Measurements from ENCODE around the gene OXLD1.

Gene OXLD1

DNA sequence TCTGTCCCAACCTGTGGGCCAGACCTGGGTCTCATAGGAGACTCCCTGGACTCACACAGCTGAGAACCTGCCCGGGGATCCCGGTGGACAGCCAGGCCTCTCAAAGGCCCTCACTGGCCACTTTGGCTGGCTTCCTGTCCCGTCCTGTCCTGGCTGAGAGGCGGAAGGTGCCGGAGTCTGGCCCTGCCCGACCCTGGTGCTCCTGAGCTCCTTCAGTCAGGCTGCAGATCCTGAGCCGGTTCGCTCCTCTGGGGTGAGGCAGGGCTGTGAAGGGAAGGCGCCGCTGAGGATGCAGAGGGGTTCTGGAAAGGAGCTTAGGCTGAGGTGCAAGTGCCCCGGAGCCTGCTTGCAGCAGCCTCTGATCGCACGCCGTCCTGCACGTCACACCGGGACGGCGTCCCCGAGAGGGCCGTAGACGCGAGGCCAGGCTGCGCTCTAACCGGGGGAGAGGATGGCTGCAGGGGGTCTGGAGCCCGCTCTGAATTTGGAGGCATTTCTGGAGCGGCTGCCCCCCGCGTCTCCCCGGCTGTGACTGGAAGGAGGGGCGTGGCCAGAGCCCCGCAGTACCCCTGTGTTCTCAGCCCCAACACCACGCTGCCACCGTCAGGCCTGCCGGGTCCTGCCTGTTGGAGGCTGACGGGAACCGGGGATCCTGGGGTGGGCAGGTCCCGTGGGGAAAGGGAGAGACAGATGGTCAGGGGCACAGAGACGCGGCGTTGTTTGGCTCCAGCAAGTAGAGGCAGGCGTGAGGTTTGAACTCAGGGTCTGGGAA lies 21.6 kb upstream of the OXLD1 start:
- H3K27me3 ChIP-seq: no peaks in the 10 kb centered on the region
- peaks cover 76 to 82% (median 78%) of the 10 kb centered on the region in 11 experiments for H3K36me3 ChIP-seq
- H4K20me1 ChIP-seq: peaks cover 71 to 94% (median 88%) of the 10 kb centered on the region in 11 experiments
- TF ChIP-seq Cebpa-rat (IDR thresholded peaks at IDR 0.05): no peak
- no peak overlapping the region for H3K4me3 ChIP-seq
- H3K27ac ChIP-seq: no peak overlapping the region
- H3K9me3 ChIP-seq (replicated peaks in 1 of 11): no peaks in the 10 kb centered on the region
- no peak overlapping the region for H3K4me2 ChIP-seq
- H3K9ac ChIP-seq: peak overlapping the region in 4 of 11 experiments; percentile 24 to 96 (median 40); a peak in 3 of 22 replicates
- H3K4me1 ChIP-seq: peaks cover 15 to 23% (median 18%) of the 10 kb centered on the region in 10 experiments

DNA sequence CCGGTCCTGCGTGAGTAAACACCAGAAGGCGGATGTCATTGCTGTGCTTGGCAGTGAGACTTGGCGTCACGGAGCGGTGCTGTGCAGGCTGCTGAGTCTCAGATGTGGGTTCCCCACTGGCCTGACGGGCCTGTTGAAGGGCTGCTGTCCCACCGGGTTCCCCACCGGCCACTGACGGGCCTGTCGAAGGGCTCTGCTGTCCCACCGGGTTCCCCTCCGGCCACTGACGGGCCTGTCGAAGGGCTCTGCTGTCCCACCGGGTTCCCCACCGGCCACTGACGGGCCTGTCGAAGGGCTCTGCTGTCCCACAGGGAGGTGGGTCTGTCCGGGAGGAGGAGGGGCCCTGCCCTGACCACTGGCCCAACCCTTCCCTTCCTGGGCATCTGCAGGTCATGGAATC lies 20.2 kb upstream of the OXLD1 start:
- Histone ChIP-seq H3K36me3 (peaks cover 63 to 72% (median 65%) of the 10 kb centered on the region in 11 experiments), H4K20me1 (peaks cover 72 to 94% (median 86%) of the 10 kb centered on the region in 11 experiments), H3K9ac (peak overlapping the region in 9 of 11 experiments; percentile 95 to 98 (median 97); a peak in 11 of 22 replicates), H3K27ac (no peak overlapping the region), H3K4me1 (peaks cover 27 to 36% (median 31%) of the 10 kb centered on the region in 10 experiments), H3K27me3 (no peaks in the 10 kb centered on the region), H3K9me3 (replicated peaks in 1 of 11) (no peaks in the 10 kb centered on the region), H3K4me3 (no peak overlapping the region), H3K4me2 (no peak overlapping the region)
- TF ChIP-seq Cebpa-rat (IDR thresholded peaks at IDR 0.05): no peak

- no peak for TF ChIP-seq Cebpa-rat (IDR thresholded peaks at IDR 0.05)
- H3K27ac ChIP-seq: peak overlapping the region; percentile 91 to 98 (median 94); a peak in 21 of 22 replicates
- H4K20me1 ChIP-seq: peaks cover 57 to 92% (median 86%) of the 10 kb centered on the region in 11 experiments
- peak overlapping the region; percentile 92 to 100 (median 98) for H3K4me3 ChIP-seq
- H3K4me1 ChIP-seq: peaks cover 33 to 51% (median 44%) of the 10 kb centered on the region in 10 experiments
- H3K27me3 ChIP-seq: no peaks in the 10 kb centered on the region
- H3K36me3 ChIP-seq: peaks cover 50 to 72% (median 62%) of the 10 kb centered on the region in 11 experiments
- H3K4me2 ChIP-seq: peak overlapping the region; percentile 93 to 100 (median 98)
- H3K9ac ChIP-seq: peak overlapping the region; percentile 94 to 98 (median 97)
- no peaks in the 10 kb centered on the region for H3K9me3 ChIP-seq (replicated peaks in 1 of 11)
These were observed 18.7 kb upstream of the OXLD1 start for GRCh38 chr17:81685108-81685507.

DNA sequence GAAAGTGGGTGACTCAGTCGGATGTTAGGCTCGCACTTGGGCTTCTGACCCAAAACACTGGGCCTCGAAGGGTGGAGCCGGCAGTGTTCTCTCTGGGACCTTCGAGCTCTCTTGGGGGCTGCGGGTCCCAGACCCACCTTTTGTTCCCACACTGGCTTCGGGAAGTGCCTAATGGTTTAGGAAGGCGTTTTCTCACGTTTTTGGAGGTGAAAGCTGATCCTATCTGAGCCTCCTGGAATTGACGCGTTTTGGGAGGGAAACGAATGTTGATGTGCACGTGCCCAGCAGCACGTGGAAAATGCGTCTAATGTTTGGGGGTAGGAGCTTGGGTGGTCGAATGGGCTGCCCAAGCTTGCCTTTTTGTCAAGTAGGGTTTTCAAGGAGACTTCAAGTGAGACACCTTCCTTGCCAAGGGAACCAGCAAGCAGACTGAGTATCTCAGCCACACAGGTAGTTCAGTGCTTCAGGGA lies 18.1 kb upstream of the OXLD1 start:
- peak overlapping the region; percentile 94 to 98 (median 97) for H3K9ac ChIP-seq
- TF ChIP-seq Cebpa-rat (IDR thresholded peaks at IDR 0.05): no peak
- peak overlapping the region; percentile 93 to 100 (median 98) for H3K4me2 ChIP-seq
- H3K4me3 ChIP-seq: peak overlapping the region; percentile 92 to 100 (median 98)
- peaks cover 51 to 92% (median 85%) of the 10 kb centered on the region in 11 experiments; a peak in 21 of 22 replicates for H4K20me1 ChIP-seq
- H3K4me1 ChIP-seq: peaks cover 33 to 57% (median 48%) of the 10 kb centered on the region in 10 experiments
- peaks cover 43 to 72% (median 61%) of the 10 kb centered on the region in 11 experiments for H3K36me3 ChIP-seq
- no peaks in the 10 kb centered on the region for H3K27me3 ChIP-seq
- no peaks in the 10 kb centered on the region for H3K9me3 ChIP-seq (replicated peaks in 1 of 11)
- peak overlapping the region; percentile 91 to 98 (median 94) for H3K27ac ChIP-seq

DNA sequence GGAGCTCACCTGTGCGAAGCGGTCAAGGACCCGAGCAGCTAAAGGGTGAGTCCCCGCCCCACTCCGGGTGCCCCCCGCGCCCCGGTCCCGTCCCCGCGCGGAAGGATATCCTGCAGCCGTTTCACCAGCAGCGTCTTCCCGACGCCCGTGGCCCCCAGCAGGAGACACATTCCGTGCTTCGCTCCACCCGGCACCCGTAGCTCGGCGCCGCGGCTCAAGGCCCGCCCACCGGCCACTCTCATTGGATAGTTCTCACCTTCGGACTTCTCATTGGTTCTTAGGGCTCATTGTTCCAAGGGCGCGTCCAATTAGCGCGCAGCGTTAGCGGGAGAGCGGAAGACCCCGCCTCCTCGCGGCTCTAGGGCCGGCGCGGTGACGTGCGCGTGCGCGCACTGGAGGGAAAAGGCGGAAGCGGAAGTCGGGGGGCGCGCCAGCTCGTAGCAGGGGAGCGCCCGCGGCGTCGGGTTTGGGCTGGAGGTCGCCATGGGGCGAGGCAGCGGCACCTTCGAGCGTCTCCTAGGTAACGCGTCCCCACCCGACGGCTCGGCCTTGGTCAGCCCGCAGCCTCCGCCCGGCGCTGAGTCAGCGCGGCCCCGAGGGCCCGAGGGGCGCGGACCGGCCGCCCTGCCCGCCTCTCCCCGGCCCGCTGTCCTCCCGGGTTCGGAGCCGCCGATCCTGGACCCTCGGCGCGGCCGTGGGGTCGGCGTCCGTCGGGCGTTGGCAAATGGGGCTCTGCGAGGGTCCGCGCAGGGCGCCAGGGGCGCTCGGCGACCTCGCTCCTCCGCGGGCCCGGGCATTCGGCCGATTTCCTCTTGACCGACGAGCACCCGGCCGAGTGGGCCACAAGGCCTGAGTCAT lies 17.4 kb upstream of the OXLD1 start, which contains the start of the genes ARL16 and HGS:
ARL16 (minus strand) TSS at position 214 of the 858 bp plus-strand sequence; CDS start at position 170, 44 bp downstream.
HGS (plus strand) TSS at position 428 of the 858 bp plus-strand sequence; CDS start at position 484, 56 bp downstream.
- Histone ChIP-seq H3K9me3 (replicated peaks in 1 of 11) (no peaks in the 10 kb centered on the region), H3K36me3 (peaks cover 37 to 70% (median 54%) of the 10 kb centered on the region in 11 experiments), H3K4me1 (peaks cover 33 to 63% (median 50%) of the 10 kb centered on the region in 10 experiments), H3K27me3 (no peaks in the 10 kb centered on the region), H4K20me1 (peaks cover 44 to 90% (median 79%) of the 10 kb centered on the region in 11 experiments; a peak in 21 of 22 replicates), H3K4me2 (peak within 1 kb of the TSS; percentile 95 to 100 (median 98)), H3K27ac (peak within 1 kb of the TSS; percentile 91 to 98 (median 94)), H3K4me3 (peak within 1 kb of the TSS; percentile 92 to 100 (median 98)), H3K9ac (peak within 1 kb of the TSS; percentile 94 to 98 (median 97))
- no peak for TF ChIP-seq Cebpa-rat (IDR thresholded peaks at IDR 0.05)

- peak overlapping the region; percentile 92 to 100 (median 98) for H3K4me3 ChIP-seq
- no peaks in the 10 kb centered on the region for H3K9me3 ChIP-seq (replicated peaks in 1 of 11)
- peak overlapping the region; percentile 91 to 98 (median 97) for H3K9ac ChIP-seq
- peak overlapping the region; percentile 70 to 98 (median 92) for H3K27ac ChIP-seq
- H3K27me3 ChIP-seq: no peaks in the 10 kb centered on the region
- TF ChIP-seq Cebpa-rat (IDR thresholded peaks at IDR 0.05): no peak
- peaks cover 30 to 67% (median 50%) of the 10 kb centered on the region in 11 experiments for H3K36me3 ChIP-seq
- H3K4me1 ChIP-seq: peaks cover 33 to 65% (median 50%) of the 10 kb centered on the region in 10 experiments
- peak overlapping the region; percentile 86 to 99 (median 92) for H3K4me2 ChIP-seq
- H4K20me1 ChIP-seq: peaks cover 38 to 89% (median 72%) of the 10 kb centered on the region in 11 experiments; a peak in 21 of 22 replicates
These were observed 16.8 kb upstream of the OXLD1 start for GRCh38 chr17:81683208-81683583.

DNA sequence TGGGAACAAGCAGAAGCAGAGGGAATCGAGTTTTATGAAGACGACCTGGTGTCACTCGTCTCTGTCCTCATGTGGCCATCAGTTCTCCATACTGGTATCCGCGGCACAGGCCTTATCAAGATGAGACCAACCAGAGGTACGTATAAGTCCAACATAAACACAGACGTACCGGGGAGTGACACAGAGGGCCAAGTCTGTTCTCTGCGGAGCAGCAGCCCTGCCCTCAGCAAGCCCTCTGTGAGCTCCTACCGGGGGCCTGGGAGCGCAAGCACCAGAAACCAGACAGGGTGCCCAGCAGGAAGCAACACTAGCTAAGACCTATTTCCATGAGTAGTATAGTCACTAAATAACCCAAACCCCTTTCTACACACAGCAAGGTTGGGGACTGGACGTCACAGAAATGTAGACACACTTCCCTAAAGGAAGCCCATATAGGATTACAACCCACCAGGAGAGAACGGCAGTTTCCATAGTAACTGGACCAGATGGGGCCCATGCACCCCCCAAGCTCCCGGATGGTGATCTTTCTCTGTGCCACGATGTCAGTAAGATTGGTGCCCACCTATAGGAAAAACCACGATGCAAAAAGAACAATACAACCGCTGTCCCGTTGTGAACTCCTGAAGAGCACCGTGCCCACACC lies 16.3 kb upstream of the OXLD1 start:
- no peak for TF ChIP-seq Cebpa-rat (IDR thresholded peaks at IDR 0.05)
- peak overlapping the region; percentile 92 to 100 (median 98) for H3K4me3 ChIP-seq
- H4K20me1 ChIP-seq: peaks cover 33 to 87% (median 67%) of the 10 kb centered on the region in 11 experiments; a peak in 21 of 22 replicates
- H3K9ac ChIP-seq: peak overlapping the region; percentile 91 to 98 (median 97)
- H3K9me3 ChIP-seq (replicated peaks in 1 of 11): no peaks in the 10 kb centered on the region
- peak overlapping the region; percentile 86 to 99 (median 92) for H3K4me2 ChIP-seq
- H3K27me3 ChIP-seq: no peaks in the 10 kb centered on the region
- H3K36me3 ChIP-seq: peaks cover 25 to 62% (median 44%) of the 10 kb centered on the region in 11 experiments
- H3K4me1 ChIP-seq: peaks cover 33 to 69% (median 50%) of the 10 kb centered on the region in 10 experiments
- H3K27ac ChIP-seq: peak overlapping the region; percentile 70 to 98 (median 92)

GRCh38 chr17:81681672-81682071 lies 15.3 kb upstream of the OXLD1 start:
- Histone ChIP-seq H3K27ac (peak overlapping the region in 7 of 11 experiments; percentile 21 to 95 (median 92); a peak in 11 of 22 replicates), H3K9ac (peak overlapping the region; percentile 91 to 98 (median 97); a peak in 20 of 22 replicates), H3K27me3 (no peaks in the 10 kb centered on the region), H3K4me3 (peak overlapping the region in 8 of 10 experiments; percentile 92 to 100 (median 98); a peak in 14 of 20 replicates), H3K36me3 (peaks cover 15 to 52% (median 34%) of the 10 kb centered on the region in 11 experiments), H3K9me3 (replicated peaks in 1 of 11) (no peaks in the 10 kb centered on the region), H3K4me1 (peaks cover 35 to 79% (median 59%) of the 10 kb centered on the region in 10 experiments), H4K20me1 (peaks cover 23 to 87% (median 58%) of the 10 kb centered on the region in 11 experiments; a peak in 21 of 22 replicates), H3K4me2 (peak overlapping the region; percentile 86 to 99 (median 92))
- TF ChIP-seq Cebpa-rat (IDR thresholded peaks at IDR 0.05): no peak
